ENCODE measurements around the gene CENPVL2.
A peak's percentile ranks its signal among the peaks of the same experiment; 100 is the strongest.
"Not testable (repeated sequence)": the region's sequence is repeated elsewhere in the genome, so short reads cannot be mapped to it uniquely, and the experiment has no call there.

Gene CENPVL2

DNA sequence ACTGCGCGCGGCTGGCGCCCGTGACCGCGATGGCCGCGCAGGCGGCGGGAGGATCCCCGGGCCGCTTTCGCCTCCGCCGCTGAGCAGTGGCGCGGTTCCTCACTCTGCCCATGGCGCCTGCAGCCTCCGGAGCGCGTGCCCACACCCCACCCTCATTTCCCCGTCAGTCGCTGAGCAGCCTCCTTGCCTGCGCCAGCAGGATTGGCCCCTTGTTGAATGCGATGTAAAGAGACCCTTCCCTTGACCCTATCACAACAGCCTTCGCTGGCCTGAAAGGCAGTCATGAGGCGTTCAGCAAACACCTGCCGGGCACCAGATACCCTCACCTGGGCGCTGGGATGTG, at the start of gene CENPVL2:
CENPVL2 (minus strand) TSS at position 112 of the 343 bp plus-strand sequence; CDS start at position 112, 0 bp downstream.
- DNase-seq (ENCODE audit: low read depth), result not testable (repeated sequence)

DNA sequence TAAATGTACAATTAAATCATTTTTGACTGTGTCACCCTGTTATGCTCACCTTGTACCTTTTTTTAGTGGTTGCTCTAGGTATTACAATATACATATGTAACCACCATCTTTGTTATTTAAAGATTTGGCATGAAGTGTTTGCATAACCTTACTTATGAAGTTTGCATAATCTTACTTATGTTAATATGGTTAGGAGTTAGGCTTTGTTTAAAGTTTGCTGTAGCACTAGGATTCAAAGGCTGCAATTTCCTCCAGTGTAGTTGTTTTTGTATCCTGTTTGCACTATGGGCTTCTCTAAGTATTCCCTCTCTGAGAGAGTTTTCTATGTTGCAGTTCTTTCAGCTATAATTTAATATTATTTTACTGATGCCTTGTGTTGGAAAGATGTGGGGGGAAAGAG, 45.6 kb upstream of the CENPVL2 start:
- no peak for DNase-seq (ENCODE audit: low read depth)

GRCh38 chrX:51712943-51713647, 30.5 kb upstream of the CENPVL2 start:
- not testable (repeated sequence) for DNase-seq (ENCODE audit: low read depth)

DNA sequence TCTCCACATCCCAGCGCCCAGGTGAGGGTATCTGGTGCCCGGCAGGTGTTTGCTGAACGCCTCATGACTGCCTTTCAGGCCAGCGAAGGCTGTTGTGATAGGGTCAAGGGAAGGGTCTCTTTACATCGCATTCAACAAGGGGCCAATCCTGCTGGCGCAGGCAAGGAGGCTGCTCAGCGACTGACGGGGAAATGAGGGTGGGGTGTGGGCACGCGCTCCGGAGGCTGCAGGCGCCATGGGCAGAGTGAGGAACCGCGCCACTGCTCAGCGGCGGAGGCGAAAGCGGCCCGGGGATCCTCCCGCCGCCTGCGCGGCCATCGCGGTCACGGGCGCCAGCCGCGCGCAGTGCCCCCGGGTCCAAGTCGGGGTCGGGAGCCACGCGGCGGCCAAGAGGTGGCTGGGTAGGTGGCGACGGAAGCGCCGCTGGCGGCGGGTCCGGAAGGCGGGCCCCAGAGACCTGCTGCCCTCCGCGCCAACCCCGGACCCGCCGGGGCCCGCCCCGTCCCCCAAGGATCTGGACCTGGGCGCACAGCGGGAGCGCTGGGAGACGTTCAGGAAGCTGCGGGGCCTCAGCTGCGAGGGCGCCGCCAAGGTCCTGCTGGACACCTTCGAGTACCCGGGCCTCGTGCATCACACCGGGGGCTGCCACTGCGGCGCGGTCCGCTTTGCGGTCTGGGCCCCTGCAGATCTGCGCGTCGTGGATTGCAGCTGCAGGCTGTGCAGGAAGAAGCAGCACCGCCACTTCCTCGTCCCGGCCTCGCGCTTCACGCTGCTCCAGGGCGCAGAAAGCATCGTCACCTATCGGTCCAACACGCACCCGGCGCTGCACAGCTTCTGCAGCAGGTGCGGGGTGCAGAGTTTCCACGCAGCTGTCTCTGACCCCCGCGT, 27.9 kb upstream of the CENPVL2 start, which contains the start of gene CENPVL1:
CENPVL1 (plus strand) TSS at position 236 of the 888 bp plus-strand sequence; CDS start at position 236, 0 bp downstream.
- DNase-seq (ENCODE audit: low read depth), result not testable (repeated sequence)

GRCh38 chrX:51697397-51697796, 14.8 kb upstream of the CENPVL2 start:
- DNase-seq (ENCODE audit: low read depth), result no peak

DNA sequence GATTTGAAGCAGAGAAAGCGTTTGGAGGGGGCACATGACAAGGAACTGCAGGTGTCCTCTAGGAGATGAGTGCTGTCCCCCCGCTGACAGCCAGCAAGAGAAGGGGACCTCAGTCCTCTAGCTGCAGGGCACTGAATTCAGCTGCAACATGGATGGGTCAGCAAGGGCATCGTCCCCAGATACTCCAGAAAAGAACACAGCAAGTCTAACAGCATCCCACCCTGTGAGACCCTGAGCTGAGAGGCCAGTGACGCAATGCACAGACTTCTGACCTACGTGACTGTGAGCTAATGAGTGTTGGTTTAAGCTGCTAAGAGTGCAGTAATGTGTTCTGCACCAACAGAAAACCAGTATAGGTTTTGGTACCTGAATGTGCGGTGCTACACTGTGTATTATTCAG, 11.6 kb upstream of the CENPVL2 start:
- no peak for DNase-seq (ENCODE audit: low read depth)

GRCh38 chrX:51681808-51682719, 567 bp downstream of the CENPVL2 start:
- DNase-seq (ENCODE audit: low read depth), result not testable (repeated sequence)

GRCh38 chrX:51679689-51680433, 2.8 kb downstream of the CENPVL2 start:
- not testable (repeated sequence) for DNase-seq (ENCODE audit: low read depth)

- no peak for DNase-seq (ENCODE audit: low read depth)
Observed at GRCh38 chrX:51665981-51666380, 16.6 kb downstream of the CENPVL2 start.

DNA sequence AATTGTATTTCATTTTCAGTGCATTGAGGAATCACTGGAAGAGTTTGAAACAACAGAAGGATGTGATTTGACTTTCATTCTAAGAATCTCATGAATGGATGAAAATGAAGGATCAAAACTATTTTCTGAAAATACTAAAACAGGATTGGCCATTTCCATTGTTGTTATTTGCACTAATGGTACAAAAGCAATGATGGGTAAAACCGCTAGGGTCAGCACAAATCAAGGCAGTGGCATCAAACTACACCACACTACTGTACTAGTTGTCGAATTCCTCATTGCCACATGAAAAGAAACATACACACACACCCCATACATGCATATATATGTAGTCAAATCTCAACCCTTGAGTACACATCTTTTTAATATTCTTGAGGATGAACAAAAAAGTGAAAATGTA, 39.3 kb downstream of the CENPVL2 start:
- DNase-seq (ENCODE audit: low read depth), result no peak

- peak; percentile 49 for DNase-seq (ENCODE audit: low read depth)
Observed at GRCh38 chrX:51641421-51642021, 41.1 kb downstream of the CENPVL2 start.

- not testable (repeated sequence) for DNase-seq (ENCODE audit: low read depth)
Observed at GRCh38 chrX:51636511-51636910, 46.1 kb downstream of the CENPVL2 start.

All from ELR (cell line).